ENCODE data around the gene KRT12. TPM values are rescaled to one million over a fixed set of nuclear protein-coding genes. Genes with fewer than 3 reads are reported as not detected.

The KRT12 gene
- total and polyA plus RNA-seq, 12 donors: not detected

DNA sequence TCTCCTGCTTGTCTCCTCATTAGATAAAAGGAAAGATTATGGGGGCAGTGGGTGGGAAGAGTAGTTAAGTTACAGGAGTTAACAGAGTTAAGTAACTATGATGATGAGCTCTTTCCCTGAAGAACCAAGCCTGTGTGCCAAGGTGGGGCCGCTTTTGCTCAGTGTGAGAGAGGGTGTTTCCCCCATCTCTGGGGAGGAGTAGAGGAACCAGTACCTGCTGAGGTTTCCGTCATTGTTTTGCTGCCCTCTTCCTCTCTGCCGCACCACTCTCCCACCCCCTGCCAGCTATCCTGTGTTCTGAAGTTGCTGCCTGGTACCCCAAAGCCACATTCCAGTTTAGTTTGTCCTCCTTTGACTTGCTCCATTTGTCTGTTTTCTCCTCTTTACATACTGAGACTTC lies 23.8 kb downstream of the KRT12 start:
- Histone ChIP-seq H3K27ac (no peak overlapping the region), H3K4me3 (no peak overlapping the region), H3K27me3 (peaks cover 0 to 9% (median 0%) of the 10 kb centered on the region in 7 donors), H3K4me1 (no peaks in the 10 kb centered on the region), H3K36me3 (no peaks in the 10 kb centered on the region), H3K9me3 (no peaks in the 10 kb centered on the region)
- intact Hi-C loops (cut with DNase I): no loop called here
- DNase-seq: no peak
- WGBS, 2 donors: 50 to 54% methylated on average over 3 of the region's 3 CpGs
- ATAC-seq: no peak
- TF ChIP-seq, protein P1, sequence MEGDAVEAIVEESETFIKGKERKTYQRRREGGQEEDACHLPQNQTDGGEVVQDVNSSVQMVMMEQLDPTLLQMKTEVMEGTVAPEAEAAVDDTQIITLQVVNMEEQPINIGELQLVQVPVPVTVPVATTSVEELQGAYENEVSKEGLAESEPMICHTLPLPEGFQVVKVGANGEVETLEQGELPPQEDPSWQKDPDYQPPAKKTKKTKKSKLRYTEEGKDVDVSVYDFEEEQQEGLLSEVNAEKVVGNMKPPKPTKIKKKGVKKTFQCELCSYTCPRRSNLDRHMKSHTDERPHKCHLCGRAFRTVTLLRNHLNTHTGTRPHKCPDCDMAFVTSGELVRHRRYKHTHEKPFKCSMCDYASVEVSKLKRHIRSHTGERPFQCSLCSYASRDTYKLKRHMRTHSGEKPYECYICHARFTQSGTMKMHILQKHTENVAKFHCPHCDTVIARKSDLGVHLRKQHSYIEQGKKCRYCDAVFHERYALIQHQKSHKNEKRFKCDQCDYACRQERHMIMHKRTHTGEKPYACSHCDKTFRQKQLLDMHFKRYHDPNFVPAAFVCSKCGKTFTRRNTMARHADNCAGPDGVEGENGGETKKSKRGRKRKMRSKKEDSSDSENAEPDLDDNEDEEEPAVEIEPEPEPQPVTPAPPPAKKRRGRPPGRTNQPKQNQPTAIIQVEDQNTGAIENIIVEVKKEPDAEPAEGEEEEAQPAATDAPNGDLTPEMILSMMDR (IDR thresholded peaks at IDR 0.05): no peak

DNA sequence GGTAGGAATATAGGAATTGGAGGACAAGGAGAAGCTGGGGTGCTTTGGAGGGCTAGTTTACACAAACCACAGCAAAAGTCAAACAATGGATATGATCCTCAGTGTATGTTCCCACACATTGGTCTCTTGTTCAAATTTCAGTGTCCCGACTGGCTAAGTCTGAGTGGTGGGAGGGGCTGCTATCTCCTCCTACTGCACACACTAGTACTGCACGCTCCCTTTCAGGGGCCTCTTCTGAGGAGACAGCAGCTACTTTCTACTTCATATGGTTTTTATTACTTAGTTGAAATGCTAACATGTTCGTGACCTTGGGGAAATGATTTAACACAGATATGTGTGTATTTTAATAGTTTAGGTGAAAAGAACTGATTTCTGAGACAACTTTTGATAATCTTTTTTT lies 25.8 kb downstream of the KRT12 start:
- Histone ChIP-seq H3K4me3 (no peak overlapping the region), H3K9me3 (no peaks in the 10 kb centered on the region), H3K27ac (no peak overlapping the region), H3K27me3 (peaks cover 0 to 7% (median 0%) of the 10 kb centered on the region in 7 donors), H3K36me3 (peaks cover 0 to 4% (median 0%) of the 10 kb centered on the region in 9 donors), H3K4me1 (no peaks in the 10 kb centered on the region)
- ATAC-seq: no peak
- TF ChIP-seq, protein P1 (IDR thresholded peaks at IDR 0.05): no peak
- intact Hi-C loops (cut with DNase I): no loop called here
- no peak for DNase-seq
- WGBS, 2 donors: 76 to 79% methylated on average over 3 of the region's 3 CpGs

DNA sequence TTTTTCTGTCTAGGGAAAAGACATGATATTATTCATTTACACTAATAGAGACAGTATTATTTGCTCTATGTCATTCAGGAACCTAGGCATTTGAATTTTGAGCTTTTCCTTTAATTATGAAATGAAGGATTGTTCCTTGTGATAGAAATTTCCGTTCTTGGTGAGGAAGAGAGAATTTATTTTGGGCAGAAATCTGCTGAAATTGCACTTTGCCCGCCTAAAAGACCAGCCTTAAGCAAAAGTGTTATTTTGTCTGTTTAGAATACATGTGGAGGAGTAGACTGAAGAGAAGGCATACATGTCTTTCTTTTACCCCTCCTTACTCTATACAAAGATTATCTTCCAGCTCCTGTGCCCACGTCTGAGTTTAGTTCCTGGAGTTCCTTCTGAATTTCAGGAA lies 27.8 kb downstream of the KRT12 start:
- no peak for ATAC-seq
- peaks cover 0 to 24% (median 0%) of the 10 kb centered on the region in 9 donors for H3K36me3 ChIP-seq
- no peak overlapping the region for H3K27ac ChIP-seq
- no peak for DNase-seq
- H3K4me3 ChIP-seq: no peak overlapping the region
- no peaks in the 10 kb centered on the region for H3K9me3 ChIP-seq
- TF ChIP-seq, protein P1 (IDR thresholded peaks at IDR 0.05): no peak
- no peaks in the 10 kb centered on the region for H3K4me1 ChIP-seq
- WGBS, 2 donors: 71 to 79% methylated on average over 3 of the region's 3 CpGs
- intact Hi-C loops (cut with DNase I): no loop called here
- no peaks in the 10 kb centered on the region for H3K27me3 ChIP-seq

DNA sequence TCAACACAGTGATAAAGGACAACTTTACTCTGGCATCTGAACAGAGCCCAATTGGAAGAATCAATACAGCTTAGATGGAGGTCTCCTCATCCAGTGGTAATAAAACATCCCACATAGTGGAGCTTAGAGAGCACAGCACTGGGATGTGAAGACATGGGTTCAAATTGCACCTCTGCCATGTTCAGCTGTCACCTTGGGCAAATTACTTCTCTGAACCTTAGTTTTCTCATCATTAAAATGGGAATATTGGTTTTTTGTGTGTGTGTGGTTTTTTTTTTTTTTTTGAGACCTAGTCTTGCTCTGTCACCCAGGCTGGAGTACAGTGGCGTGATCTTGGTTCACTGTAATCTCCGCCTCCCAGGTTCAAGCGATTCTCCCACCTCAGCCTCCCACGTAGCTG lies 31.0 kb downstream of the KRT12 start:
- Histone ChIP-seq H3K9me3 (no peaks in the 10 kb centered on the region), H3K36me3 (peaks cover 0 to 30% (median 0%) of the 10 kb centered on the region in 9 donors), H3K27ac (no peak overlapping the region), H3K4me1 (peaks cover 0 to 15% (median 0%) of the 10 kb centered on the region in 9 donors), H3K4me3 (no peak overlapping the region), H3K27me3 (no peaks in the 10 kb centered on the region)
- TF ChIP-seq, protein P1 (IDR thresholded peaks at IDR 0.05): no peak
- WGBS, 2 donors: 97 to 98% methylated on average over 4 of the region's 4 CpGs
- no peak for ATAC-seq
- intact Hi-C loops (cut with DNase I): no loop called here
- no peak for DNase-seq

Measured in heart right ventricle (tissue), 16 donors.